ENCODE measurements around the gene TEAD4.

The TEAD4 gene

DNA sequence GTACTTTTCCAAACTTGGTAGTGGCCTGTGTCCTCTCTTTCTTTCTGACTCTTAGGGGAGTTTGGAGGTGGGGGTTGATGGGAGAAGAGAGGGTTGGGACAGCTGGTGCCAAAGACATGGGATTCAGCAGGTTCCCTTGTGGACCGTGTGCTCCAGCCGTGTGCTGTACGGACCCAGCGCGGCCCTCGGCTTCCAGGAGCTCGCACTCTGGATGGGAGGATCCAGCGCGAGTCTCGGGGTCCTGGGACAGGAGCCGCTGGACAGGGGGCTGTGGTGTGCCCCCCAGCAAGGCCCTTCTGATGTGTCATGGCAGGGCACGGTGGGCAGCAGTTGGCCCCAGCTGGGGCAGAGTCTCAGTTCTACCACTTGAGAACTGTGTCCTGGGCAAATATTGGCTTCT is 73.0 kb downstream of the TEAD4 start:
- no peak for DNase-seq (ENCODE audit: low read depth in 2 of 2)

DNA sequence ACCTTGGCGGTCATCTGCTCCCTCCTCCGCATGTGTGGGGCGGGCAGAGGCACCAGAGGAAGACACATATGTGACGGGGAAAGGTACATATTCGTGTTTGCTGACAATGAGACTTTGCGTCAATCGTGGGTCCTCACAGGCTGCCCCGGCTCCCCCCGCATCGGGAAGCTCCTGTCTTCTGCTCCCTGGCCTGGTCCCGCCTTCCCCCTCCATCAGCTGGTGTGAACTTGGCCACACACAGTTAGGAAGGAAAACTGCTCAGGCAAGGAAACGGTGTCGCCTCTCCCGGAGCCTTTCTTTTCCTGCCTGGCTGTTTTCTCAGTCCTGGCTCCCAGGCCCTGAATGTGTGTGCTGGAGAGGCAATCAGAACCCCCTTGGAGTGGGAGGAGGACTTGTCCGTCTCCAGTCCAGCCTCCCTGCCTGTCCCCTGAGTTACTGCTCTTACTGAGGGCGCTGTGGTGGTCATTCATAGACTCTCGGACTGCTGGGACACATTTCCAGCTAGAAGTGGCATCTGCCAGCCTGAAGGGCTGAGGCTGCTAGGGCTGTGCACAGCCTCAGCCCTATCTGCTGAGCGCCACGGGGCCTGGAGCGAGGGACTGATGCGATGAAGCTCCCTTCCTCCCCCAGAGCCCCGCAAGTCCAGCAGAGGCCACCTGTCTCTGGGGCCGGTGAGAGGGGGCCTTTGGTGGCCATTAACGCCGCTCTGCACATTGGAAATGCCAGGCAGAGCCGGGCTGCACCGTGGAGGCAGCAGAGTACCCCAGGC is 73.8 kb downstream of the TEAD4 start:
- no peak for DNase-seq (ENCODE audit: low read depth in 2 of 2)

GRCh38 chr12:3033539-3033867 is 74.3 kb downstream of the TEAD4 start:
- no peak for DNase-seq (ENCODE audit: low read depth in 2 of 2)

GRCh38 chr12:3034067-3034750 is 75.0 kb downstream of the TEAD4 start:
- peak; percentile 10 to 16 for DNase-seq (ENCODE audit: low read depth in 2 of 2)

DNA sequence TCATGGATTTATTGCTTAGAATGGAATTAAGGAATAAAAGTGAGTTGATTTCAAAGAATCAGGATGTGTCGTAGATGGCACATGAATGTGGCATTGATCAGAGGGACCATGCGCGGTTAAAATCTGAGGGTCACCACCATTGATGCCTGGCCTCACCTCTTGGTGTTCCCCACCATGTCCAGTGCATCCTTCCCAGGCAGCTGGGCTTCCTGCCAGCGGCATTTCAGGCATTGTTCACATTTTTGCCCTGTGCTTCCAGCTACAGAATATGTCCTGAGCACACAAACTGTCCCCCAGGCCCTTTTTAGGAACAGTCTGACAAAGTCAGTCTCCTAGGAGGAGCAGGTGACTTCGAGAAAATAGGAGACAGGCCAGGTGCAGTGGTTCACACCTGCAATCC is 76.0 kb downstream of the TEAD4 start:
- no peak for DNase-seq (ENCODE audit: low read depth in 2 of 2)

DNA sequence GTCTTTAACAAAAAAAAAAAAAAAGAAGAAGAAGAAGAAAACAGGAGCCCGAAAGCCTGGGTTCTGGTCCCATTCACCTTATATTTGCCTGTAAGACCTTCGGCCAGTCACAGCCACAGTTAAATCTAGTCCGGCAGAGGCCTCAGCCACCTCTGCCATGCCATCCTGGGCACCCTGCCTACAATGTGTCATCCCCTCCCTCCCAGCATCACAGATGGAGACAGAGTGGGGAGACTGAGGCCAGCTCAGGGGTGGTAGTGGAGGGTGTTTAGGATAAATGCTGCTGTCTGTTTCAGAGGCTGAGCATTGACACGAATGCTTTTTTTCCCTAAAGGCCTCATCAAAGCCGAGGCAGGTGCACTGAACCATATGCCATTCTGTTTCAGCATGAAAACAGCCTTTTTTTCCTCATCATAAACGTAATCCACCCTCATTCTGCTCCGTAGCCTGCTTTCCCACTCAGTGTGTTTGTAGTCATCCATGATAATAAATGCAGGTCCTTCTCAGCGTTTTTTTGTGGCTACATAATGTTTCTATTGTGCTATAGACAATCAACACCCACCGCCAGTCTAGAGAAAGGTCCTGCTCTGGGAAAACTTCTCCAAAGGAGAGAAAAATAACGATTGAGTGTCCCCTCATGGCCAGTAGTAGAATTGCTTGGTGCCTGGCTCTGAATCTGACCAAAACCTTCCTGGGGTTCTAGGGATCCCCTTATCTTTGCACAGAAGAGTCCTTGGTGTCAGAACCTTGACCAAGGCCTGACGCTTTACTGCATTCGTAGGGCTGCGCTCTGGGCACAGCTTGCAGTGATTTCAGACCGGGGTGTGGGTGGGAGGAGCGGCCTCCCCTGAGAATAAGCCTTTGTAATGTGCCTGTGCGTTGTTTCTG is 76.9 kb downstream of the TEAD4 start:
- no peak for DNase-seq (ENCODE audit: low read depth in 2 of 2)

- no peak for DNase-seq (ENCODE audit: low read depth in 2 of 2)
These were observed 77.9 kb downstream of the TEAD4 start for GRCh38 chr12:3036901-3037600.

DNA sequence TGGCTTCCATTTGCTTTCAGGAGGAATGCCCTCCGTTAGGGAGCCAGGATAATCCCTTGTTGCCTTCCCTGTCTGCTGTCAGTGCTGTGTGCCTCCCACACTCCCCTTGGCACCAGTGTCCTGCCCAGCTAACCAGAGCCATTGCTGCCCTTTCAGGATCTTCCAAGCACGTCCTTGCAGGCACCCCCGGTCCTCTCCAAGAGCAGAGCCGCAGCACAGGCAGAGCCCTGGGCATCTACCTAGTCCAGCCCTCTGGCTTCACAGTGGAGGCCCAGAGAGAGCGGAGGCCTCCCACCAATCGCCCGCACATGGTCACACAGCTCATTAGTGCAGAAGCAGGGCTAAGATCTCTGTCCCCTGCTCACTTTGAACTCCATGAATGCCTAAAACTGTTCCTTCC is 79.0 kb downstream of the TEAD4 start:
- no peak for DNase-seq (ENCODE audit: low read depth in 2 of 2)

DNA sequence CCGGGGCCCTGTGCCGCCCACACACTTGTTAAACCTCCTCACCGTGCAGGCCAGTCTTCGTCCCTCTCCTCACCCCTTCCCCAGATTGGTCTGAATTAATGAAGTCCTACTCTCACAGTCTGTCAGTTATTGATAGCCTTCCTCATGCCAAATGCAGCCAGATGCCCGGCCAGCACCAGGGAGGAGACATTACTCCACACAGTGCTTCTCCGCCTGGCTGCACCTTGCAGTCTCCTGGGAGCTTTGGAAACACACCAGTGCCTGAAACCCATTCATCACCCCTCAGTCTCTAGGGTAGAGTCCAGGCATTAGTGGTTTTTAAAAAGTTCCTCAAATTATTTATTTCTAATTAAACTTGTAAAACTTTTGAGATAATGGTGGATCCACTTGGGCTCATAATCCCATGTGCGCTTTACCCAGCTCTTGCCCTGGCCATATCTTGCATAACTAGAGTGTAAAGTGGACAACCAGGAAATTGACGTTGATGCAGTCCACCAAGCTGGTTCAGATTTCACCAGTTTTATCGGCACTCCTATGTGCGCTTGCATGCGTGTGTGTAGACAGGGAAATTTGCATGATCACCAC is 79.8 kb downstream of the TEAD4 start:
- DNase-seq (ENCODE audit: low read depth in 2 of 2): no peak

DNA sequence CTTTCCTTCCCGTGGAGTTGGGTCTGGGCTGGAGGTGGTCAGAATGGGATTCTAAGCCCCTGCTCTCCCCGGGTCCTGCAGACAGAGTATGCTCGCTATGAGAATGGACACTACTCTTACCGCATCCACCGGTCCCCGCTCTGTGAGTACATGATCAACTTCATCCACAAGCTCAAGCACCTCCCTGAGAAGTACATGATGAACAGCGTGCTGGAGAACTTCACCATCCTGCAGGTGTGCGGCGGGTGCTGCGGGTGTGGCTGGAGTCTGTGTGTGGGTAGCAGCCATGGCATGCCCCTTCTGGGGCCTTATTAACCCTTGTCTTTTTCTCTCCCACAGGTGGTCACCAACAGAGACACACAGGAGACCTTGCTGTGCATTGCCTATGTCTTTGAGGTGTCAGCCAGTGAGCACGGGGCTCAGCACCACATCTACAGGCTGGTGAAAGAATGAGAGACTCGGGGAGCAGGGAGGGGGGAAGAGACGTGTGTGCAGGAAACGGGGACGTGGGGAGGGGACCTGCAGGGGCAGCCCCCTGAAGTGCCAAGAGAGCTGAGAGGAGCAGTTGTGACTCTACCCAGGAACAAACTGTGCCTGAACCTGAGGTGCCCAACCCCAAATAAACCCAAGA is 80.9 kb downstream of the TEAD4 start:
- DNase-seq (ENCODE audit: low read depth in 2 of 2): no peak

DNA sequence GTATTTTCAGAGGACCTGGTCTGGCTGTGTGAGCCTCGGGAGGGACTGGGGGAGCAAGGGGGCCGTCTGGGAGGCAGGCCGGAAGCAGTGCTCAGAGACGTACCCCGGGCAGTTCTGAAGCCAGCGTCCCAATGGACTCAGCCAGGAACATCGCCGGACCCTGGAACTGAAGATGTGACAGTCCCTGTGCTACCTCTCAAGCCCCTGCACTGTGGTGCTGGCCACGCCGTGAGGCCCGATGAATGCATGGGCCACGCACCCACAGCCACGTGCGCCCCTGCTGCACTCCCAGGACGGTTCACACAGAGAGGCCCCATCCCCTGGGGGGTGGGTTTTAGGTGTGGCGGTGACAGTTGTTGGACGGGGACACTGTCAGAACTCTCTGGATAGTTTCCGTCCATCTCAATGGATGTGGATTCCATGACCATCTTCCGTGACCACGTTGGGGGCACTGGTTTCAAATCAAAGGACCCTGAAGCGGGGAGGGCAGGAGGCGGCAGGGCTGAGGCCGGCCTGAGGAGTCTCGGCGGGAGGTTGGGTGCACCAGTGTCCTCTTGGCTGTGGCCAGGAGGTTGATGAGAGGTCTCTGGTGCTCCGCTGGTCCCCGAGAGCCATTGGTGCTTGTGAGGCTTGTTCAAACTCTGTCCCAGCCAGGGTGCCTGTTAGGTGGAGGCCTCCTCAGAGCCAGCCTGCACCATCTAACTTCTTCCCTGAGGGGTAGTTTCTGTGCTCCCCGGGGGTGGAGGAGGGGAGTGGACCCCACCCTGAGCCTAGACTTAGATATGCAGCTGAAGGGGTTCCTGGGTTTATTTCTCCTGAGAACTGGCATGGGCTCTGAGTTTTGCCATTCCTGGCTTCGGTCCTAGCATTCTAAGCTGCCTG is 81.7 kb downstream of the TEAD4 start:
- no peak for DNase-seq (ENCODE audit: low read depth in 2 of 2)

GRCh38 chr12:3041558-3042164 is 82.5 kb downstream of the TEAD4 start:
- DNase-seq (ENCODE audit: low read depth in 2 of 2): peak; percentile 24 to 34

- no peak for DNase-seq (ENCODE audit: low read depth in 2 of 2)
These were observed 83.2 kb downstream of the TEAD4 start for GRCh38 chr12:3042394-3042793.

DNA sequence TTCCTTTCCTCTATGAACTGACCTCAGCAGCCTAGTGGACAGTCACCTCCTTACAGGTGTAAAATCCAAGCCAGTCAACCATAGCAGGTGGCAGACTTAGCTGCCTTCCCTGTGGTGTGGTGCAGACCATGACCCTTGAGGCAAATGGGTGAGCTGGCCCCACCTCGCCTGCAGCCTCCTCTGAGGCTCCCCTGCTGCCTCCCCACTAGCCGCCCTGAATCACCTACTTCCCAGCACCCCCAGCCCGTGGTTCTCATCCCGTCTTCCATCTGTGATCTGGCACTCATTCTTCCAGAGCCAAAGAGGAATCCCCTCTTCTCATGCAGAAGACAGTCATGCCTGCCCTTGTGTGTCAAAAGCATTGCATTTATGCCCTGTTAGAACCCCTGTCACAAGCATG is 83.6 kb downstream of the TEAD4 start:
- DNase-seq (ENCODE audit: low read depth in 2 of 2): no peak

DNA sequence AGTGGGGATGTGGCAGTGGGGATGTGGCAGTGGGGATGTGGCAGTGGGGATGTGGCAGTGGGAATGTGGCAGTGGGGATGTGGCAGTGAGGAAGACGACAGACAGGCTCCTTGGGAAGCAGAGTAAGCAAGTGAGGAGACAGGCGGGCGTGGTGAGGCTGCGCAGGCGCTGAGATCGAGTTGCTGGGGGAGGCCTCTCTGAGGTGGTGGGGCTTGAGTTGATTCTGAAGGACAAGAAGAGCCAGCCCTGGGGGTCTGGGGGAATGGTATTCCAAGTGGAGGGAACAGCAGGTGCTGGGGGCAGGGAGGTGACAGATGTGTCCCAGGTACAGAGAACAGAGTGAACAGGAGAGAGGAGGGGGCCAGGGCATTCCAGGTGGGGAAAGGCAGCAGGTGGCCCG is 84.2 kb downstream of the TEAD4 start:
- DNase-seq (ENCODE audit: low read depth in 2 of 2): no peak

DNA sequence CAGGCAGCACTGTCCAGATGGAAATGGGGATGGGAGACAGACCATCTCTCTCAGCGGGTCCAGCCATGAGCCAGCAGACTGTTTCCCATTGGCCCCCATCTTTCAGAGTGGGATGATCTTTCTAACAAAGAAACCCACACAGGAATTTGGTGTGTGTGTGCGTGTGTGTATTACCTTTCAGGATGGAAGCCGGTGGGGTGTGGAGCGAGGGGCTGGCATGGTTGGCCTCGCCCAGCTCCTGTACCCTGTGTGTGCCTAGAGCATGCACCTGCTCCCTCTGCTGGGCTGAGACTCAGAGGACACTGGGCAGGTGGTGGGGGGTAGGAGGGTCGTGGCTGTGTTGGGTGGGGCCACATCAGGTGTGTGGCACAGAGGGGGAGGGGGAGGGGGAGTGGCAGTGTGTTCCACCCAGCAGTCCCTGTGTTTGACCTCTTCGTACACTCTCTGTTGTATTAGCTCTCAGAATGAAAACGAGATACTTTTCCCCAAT is 85.0 kb downstream of the TEAD4 start:
- no peak for DNase-seq (ENCODE audit: low read depth in 2 of 2)

DNA sequence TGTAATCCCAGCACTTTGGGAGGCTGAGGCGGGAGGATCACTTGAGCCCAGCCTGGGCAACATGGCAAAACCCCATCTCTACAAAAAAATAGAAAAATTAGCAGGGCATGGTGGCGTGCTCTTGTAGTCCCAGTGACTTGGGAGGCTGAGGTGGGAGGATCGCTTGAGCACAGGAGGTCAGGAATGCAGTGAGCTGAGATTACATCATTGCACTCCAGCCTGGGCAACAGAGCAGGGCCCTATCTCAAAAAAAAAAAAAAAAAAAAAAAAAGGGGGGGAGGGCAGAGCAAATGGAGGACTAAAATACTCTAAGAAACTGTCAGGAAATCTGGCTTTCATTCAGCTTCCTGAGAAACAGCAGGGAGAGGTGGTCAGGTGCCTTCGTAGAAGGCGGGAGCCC is 86.3 kb downstream of the TEAD4 start:
- no peak for DNase-seq (ENCODE audit: low read depth in 2 of 2)

- no peak for DNase-seq (ENCODE audit: low read depth in 2 of 2)
These were observed 86.8 kb downstream of the TEAD4 start for GRCh38 chr12:3045989-3046388.

GRCh38 chr12:3046441-3047200 is 87.4 kb downstream of the TEAD4 start:
- no peak for DNase-seq (ENCODE audit: low read depth in 2 of 2)
